ENCODE data around the gene ANKRD45.
A peak's percentile ranks its signal among the peaks of the same experiment; 100 is the strongest.
"Not testable (repeated sequence)": the region's sequence is repeated elsewhere in the genome, so short reads cannot be mapped to it uniquely, and the experiment has no call there.

ANKRD45 gene

DNA sequence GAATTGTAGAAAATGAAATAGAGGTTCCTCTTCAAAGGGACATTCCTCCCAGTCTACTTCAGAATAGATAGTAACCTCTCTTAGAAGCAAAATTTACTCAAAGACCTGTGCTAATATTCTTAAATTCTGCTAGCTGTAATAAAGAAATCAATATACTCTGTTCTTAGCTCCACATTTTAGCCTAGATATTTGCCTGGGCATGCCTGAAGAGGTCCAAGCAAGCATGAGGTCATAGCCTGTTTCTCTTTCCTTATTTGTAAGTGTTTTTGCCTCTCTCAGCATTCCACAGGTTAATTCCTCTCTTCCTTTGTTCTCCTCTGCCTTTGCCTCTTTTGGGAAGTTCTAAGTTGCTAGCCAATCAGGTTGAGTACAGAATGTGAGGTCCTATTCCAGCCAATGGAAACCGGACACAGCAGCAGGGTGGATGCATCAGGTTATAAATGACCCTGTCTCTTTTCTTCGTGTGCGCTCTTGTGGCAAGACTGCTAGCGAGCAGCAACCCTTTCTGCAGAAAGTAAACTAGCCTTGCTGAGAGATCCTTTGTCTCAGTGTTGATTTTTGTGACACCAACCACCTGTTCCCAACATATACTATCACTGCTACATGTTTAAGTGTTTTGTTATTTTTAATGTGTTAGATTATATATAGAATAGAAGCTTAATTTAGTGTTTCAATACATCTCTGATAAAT, 27.1 kb downstream of the ANKRD45 start:
- not testable (repeated sequence) for DNase-seq (ENCODE audit: low read depth)

DNA sequence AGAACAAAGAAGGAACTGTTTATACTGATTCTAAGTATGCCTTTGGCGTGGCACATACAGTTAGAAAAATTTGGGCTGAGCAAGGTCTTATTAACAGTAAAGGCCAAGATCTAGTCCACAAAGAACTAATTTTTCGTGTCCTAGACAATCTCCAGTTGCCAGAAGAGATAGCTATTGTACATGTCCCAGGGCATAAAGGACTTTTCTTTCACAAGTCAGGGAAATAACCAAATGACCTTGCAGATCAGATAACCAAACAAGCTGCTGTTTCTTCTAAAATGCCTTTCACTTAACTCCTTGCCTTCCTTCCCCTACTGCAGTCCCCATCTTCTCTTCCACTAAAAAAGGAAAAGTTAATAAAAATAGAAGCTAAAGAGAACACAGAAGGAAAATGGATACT, 30.5 kb downstream of the ANKRD45 start:
- DNase-seq (ENCODE audit: low read depth): no peak

DNA sequence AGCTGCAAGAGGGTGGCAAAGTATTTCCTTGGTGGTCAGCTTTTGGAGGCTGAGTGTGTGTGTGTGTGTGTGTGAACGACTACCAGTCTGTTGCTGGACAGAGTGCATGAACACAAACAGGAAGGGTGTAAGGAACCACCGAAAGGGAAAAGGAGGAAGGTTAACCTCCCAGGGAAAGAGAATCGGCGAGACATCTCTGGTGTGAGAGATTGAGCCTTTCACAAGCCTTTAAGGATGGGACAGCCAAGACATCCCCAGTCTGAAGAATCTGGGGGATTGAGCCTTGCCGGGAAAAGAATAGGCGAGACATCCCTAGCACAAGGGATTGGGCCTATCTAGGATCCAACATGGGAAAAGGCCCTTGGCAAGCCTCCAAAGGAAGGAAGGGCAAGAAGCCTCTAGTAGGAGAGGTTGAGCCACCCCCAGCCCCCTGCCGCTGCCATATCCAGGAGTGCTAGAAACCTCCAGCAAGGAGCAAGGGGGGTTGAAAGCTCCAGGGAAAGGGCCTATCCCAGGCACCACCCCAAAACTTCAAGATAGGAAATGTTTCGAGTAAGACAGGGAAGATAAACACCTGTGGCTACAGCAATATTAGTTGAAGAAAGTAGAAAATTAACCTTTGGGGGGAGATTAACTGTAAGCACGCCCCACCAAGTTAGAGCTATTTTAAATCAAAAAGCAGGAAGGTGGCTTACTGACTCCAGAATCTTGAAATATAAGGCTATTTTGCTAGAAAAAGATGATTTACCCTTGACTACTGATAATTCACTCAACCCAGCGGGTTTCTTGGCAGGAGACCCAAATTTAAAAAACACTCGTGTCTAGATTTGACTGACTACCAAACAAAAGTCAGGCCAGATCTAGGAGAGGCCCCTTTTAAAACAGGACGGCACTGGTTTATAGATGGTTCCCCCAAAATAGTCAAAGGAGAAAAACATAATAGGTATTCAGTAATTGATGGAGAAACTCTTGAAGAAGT, 31.3 kb downstream of the ANKRD45 start:
- no peak for DNase-seq (ENCODE audit: low read depth)

DNA sequence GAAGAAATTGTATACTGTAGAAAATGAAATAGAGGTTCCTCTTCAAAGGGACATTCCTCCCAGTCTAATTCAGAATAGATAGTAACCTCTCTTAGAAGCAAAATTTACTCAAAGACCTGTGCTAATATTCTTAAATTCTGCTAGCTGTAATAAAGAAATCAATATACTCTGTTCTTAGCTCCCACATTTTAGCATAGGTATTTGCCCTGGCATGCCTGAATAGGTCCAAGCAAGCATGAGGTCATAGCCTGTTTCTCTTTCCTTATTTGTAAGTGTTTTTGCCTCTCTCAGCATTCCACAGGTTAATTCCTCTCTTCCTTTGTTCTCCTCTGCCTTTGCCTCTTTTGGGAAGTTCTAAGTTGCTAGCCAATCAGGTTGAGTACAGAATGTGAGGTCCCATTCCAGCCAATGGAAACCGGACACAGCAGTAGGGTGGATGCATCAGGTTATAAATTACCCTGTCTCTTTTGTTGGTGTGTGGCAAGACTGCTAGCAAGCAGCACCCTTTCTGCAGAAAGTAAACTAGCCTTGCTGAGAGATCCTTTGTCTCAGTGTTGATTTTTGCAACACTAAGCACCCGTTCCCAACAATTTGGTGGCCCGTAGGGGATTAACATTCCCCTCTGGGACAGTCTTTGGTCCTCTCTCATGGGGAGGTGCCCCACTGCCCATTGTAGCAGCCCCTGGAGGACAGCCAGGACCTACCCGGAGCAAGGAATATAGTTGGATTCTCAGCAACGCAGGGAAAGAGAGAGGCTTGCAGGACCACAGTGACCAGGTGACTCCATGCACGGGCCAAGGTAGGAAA, 32.2 kb downstream of the ANKRD45 start:
- DNase-seq (ENCODE audit: low read depth): not testable (repeated sequence)

DNA sequence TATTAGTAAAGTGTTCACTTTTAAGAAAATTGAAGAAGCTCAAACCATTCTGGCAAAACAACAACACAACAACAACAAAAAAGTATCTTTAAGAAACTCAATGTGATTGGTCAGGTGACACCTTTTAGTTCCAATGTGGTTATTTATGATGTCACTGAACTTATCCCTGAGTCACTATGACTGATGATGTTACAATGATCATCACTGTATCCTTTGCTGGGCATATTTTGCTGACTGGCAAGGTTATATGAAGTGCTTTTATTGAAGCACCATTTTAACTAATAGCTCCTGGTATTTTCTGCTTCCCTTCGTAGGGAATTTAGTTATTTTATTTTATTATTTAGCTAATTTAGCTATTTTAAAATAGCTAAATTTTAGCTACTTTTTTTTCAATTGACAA, 34.5 kb downstream of the ANKRD45 start, which contains the start of gene TEX50:
TEX50 (plus strand) TSS at position 223 of the 400 bp plus-strand sequence. CDS start 184 bp downstream, outside the sequence.
- no peak for DNase-seq (ENCODE audit: low read depth)

DNA sequence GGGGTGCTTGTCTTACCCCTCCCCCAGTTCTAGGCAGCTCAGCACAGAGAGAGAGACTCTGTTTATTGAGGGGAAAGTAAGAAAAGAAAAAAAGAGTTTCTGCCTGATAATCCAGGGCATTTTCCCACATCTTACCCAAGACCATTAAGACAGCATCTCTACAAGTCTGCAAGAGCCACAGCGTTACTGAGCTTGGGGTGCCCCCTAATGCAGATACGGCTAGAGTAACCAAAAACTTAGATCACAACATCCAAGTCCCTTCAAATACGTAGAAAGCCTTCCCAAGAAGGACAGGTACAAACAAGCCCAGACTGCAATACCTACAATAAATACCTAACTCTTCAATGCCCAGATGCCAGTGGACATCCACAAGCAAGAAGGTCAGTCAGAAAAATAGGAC, 40.8 kb downstream of the ANKRD45 start:
- DNase-seq (ENCODE audit: low read depth): peak; percentile 33

DNA sequence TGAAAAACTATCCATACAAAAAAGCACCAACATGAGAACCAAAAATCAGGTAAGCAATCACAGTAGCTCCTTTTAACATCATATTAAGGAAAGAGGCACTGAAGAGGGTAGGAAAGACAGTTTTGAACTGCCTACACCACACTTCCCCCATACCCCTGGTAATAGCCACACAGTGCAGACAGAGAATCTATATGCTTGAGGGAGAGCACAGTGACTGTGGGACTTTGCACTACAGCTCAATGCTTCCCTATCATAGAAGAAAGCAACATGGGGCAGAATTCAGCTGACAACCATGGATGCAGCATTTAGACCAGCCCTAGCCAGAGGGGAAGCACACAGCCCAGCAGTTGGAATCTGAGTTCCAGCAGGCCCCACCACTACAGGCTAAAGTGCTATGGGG, 42.4 kb downstream of the ANKRD45 start:
- DNase-seq (ENCODE audit: low read depth): no peak

DNA sequence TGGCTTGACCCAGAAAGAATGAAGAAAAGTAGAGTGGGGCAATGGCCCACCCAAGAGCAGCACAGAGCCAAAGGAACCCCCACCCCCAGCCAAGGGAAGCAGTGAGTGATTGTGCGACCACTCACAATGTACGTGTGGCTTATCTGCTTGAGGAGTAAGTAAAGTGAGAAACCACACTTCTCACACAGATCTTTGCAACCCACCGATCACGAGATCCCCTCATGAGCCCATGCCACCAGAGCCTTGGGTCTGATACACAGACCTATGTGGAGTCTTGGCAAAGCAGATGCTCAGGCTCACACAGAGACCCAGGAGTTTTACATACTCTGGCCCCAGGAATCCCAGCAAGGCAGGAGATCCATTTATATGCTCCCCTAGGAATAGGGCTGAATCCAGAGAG, 52.8 kb downstream of the ANKRD45 start:
- no peak for DNase-seq (ENCODE audit: low read depth)

DNA sequence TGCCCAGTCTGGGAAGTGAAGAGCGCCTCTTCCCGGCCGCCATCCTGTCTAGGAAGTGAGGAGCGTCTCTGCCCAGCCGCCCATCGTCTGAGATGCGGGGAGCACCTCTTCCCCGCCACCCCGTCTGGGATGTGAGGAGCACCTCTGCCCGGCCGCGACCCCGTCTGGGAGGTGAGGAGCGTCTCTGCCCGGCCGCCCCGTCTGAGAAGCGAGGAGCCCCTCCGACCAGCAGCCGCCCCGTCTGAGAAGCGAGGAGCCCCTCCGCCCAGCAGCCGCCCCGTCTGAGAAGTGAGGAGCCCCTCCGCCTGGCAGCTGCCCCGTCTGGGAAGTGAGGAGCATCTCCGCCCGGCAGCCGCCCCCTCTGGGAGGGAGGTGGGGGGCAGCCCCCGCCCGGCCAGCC, 56.6 kb downstream of the ANKRD45 start:
- not testable (repeated sequence) for DNase-seq (ENCODE audit: low read depth)

DNA sequence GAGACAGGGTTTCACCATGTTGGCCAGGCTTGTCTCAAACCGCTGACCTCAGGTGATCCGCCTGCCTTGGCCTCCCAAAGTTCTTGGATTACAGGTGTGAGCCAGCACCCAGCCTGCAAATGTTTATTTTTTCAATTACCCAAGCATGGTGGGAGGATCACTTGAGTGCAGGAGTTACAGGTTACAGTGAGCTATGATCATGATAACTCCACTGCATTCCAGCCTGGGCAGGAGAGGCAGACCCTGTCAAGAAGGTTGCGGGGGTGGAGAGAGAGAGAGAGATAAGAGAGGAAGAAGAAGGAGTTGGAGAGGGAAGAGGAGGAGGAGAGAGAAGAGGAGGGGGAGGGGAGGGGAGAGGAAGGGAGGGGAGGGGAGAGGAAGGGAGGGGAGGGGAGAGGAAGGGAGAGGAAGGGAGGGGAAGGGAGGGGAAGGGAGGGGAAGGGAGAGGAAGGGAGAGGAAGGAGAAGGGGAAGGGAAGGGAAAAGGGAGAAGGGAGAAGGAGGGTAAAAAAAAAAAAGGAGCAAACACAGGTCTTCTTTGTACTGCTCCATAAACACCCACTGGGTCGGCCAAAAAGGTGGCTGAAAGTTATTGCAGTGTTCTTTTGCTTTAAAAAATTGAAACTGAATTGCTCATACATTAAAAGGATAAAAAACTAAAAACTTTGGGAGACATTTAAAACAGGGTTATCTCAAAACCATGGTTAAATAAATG, 61.0 kb downstream of the ANKRD45 start:
- peak; percentile 59 for DNase-seq (ENCODE audit: low read depth)

DNA sequence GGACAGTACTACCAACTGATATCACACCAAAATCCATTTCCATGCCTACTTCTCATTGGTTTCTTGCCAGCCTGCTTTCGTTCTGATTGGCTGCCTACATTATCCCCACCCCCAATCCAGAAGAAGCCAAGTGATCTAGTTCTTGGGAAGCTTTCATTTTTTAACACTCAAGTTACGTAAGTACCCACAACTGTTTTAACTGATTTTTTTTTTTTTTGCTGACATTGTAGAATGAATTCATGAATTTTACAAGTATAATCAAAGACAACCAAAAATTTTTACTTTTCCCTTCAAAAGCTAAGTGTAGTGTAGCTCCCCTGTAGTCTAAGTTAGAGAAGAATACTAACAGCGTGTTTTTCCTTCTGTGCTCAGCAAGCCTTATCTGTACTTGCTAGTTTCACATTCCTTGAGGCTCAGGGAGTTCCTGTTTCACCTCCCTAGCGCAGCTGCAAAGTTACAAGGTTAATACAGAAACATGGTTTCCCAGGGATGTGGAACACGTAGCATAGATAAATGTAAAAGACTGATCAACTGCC, 66.5 kb downstream of the ANKRD45 start, which contains the start of gene SLC9C2:
SLC9C2 (minus strand) TSS at position 17 of the 536 bp plus-strand sequence. CDS start 1,296 bp downstream, outside the sequence.
- DNase-seq (ENCODE audit: low read depth): peak; percentile 90

DNA sequence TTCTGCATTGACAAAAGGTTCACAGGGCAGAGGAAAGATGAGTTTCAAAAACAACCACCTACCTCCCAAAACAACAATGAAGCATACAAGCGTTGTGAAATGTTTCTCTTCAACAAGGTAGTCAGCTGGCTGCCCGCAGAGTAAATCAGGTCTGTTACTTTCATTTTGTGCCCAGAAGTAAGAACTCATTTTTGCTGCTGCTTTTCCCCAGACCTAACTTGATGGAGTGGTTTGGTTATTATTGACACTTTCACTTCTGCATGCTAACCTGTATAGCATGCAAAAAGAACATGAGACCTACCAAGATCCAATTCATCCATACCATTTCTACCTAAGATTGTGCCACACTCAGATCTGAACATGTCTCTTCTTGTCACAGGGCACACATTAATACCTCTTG, 68.1 kb downstream of the ANKRD45 start:
- peak; percentile 6 for DNase-seq (ENCODE audit: low read depth)

DNA sequence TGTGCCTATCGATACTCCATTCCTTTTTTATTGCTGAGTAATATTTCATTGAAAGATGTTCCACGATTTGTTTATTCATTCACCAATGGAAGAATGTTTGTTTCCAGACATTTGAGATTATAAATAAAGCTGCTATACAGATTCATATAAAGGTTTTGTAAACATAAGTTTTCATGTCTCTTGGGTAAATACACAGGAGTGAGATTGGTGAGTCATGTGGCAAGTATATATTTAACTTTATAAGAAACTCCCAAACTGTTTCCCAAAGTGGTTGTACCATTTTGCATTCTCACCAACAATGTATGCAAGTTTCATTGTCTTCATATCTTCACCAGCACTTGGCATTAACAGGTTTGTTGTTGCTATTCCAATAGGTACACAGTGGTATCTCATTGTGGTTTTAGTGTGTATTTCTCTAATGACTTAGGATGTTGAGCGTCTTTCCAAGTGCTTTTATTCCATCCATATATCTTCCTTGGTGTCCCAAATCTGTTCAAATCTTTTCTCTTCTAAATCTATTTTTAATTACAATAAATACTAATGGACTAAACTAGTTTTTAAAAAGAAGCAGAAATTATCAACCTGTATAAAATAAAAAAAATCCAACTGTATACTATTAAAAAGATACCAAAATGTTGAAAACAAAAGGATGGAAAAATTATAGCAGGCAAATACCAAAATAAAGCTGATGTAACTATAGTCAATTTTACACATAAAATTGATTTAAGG, 73.4 kb downstream of the ANKRD45 start:
- DNase-seq (ENCODE audit: low read depth): no peak

DNA sequence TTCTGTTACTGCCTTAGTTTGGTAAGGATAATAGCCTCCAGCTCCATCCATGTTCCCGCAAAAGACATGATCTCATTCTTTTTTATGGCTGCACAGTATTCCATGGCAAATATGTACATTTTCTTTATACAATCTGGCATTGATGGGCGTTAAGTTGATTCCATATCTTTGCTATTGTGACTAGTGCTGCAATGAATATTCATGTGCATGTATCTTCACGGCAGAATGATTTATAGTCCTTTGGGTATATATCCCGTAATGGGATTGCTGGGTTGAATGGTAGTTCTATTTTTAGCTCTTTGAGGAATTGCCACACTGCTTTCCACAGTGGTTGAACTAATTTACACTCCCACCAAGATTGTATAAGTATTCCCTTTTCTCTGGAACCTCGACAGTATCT, 78.5 kb downstream of the ANKRD45 start:
- not testable (repeated sequence) for DNase-seq (ENCODE audit: low read depth)

DNA sequence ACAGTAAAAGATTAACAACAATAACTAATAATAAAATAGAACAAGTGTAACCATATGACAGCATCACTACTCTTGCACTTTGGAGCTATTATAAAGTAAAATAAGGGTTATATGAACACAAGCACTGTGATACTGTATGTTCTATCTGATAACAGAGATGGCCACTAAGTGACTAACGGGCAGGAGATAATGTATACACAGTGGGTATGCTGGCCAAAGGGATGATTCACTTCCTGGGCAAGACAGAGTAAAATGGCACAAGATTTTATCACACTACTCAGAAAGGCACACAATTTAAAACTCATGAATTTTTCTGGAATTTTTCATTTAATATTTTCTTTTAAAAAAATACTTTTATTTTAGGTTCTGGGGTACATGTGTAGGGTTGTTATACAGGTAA, 79.1 kb downstream of the ANKRD45 start:
- DNase-seq (ENCODE audit: low read depth): peak; percentile 49

DNA sequence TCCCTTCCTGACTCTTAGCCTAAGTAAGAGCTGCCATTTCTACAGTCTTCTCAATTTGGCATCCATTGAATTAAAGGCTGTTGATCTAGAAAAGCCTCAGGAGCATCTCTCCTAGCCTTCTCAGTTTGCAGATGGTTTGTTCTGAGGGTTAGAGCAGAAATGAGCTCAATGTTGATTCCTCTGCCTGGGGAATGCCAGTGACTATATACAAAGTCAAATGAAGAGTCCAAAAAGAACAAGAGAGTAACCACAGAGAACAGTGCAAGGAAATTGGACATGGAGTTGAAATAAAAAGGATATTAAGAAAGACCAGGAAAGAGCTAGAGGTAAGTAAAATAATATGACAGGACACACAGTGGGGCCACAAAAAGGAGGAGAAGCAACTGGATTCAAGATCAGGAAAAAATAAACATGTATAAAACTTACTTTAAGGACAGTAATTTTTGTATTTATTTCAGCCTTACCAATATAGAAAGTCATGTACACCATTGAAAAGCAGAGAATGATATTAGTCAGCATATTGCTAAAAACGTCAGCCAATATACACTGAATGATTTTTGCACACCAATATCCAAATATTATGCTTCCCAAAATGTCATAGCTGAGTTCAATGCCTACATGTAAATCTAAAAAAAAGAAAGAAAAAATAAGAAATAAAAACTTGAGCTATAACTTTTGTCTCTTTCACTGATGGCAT, 88.1 kb downstream of the ANKRD45 start:
- DNase-seq (ENCODE audit: low read depth): no peak

DNA sequence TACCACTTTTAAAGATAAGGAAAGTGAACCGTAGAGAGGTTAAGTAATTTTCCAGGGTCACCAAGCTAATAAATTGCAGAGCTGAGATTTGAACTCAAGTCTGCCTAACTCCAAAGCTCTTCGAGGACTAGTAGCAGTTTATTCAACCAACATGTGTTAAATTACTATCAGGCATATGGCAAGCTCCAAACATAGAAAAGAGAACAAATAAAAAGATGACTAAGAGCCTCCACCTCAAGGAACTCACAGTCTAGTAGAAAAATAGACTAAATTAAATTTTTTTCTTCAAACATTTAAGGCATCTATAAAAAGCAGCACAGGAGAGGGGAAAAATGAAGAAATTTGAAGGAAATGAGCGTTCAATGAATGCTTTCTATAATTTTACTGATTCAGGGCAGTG, 89.0 kb downstream of the ANKRD45 start:
- DNase-seq (ENCODE audit: low read depth): no peak

DNA sequence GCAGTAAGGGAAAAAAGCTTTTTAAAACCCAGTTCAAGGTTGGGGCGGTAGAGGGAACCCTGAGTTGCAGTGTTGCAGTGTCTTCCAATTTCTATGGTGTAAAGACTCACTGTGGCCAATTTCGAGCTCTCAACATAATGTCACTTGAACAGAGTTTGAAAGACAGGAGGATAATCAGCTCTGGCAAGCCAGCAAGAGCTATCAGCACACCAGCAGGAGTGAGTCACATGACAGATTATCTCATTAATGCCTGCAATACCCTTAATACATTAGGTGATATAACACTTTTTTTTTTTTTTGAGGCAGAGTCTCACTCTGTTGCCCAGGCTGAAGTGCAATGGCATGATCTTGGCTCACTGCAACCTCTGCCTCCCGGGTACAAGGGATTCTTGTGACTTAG, 89.6 kb downstream of the ANKRD45 start:
- peak; percentile 12 for DNase-seq (ENCODE audit: low read depth)

DNA sequence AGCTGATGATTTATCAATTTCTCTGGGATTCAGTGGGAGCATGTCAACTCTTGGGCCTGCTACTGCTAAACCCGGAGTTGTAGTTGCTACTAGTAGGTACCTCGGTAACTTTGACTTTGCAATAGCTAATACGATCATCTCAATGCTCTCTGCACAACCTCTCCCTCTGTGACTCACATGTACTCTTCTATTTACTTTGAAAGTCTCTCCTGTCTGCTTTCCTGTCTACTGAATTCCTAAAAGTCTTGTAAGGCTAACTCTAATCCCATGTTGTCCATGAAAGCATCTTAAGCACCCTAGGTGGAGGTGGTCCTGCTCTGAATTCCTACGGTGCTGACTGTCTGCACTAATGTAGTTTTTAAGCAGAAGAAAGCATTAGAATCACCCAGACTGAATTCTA, 96.1 kb downstream of the ANKRD45 start:
- DNase-seq (ENCODE audit: low read depth): peak; percentile 11

Measured in amniotic epithelial cell (primary cell).